HG02852 (cell line): ENCODE measurements around the gene OR4F15.
"Not testable (repeated sequence)": the region's sequence is repeated elsewhere in the genome, so short reads cannot be mapped to it uniquely, and the experiment has no call there.

Source experiments
- ATAC-seq: cut with Tn5 transposase; IDR thresholded peaks from one replicate; pipeline ENCODE4 v1.9.1; 2021; ENCODE audit warnings: mild to moderate bottlenecking, moderate library complexity; ENCODE audit not compliant: unreplicated experiment

Gene OR4F15

DNA sequence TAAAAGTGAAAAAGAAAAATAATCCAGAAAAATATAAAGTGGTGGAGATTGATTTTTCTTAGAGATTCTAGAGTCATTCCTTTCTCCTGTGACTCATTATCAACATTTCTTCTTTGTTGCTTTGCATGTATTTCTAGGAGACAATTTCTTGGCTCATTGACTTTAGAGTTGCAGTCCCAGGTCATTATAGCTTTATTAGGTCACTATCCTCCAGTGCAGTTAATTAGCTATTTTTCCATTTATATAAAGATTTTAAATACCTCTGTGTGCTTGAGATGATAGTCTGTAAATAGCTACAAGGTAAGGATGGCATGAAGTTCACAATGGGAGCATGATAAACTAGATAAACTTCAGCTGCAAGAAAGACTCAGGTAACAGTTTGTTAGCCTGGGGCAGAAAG is at the start of gene OR4F15:
Gene OR4F15 (plus strand): TSS at position 301 of the 400 bp plus-strand sequence. CDS start 5,985 bp downstream, outside the sequence.
- ATAC-seq, result no peak

DNA sequence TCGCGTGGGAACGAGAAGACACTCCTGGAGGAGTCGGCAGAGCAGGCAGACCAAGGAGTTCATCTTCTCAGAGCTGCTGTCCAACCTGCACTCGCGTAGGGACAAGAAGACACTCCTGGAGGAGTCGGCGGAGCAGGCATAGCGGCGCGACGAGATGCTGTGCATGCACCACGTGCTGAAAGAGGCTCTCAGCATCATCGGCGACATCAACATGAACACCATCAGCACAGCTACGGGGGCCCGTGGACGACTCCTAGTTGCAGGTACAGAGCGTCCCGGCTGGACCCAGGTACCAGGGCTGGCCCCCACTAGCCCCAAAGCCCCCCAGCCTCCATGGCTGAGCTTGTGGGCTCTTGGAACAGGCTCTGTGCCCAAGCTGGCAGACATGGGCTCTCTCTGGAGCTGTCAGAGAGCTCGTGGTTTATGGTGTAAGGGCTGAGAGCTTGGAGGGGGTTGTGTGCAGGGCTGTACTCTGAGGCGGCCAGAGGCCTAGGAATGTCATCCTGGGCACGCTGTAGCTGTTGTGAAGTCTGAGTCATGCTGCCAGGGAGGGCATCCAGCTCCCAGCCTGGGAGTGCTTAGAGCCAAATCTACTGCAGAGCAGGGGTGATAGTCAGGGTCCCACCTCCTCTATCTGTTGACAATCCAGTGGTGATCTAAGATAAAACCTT is 47.2 kb upstream of the OR4F15 start:
- not testable (repeated sequence) for ATAC-seq

- not testable (repeated sequence) for ATAC-seq
Measured at GRCh38 chr15:101765340-101765671, 46.7 kb upstream of the OR4F15 start.

DNA sequence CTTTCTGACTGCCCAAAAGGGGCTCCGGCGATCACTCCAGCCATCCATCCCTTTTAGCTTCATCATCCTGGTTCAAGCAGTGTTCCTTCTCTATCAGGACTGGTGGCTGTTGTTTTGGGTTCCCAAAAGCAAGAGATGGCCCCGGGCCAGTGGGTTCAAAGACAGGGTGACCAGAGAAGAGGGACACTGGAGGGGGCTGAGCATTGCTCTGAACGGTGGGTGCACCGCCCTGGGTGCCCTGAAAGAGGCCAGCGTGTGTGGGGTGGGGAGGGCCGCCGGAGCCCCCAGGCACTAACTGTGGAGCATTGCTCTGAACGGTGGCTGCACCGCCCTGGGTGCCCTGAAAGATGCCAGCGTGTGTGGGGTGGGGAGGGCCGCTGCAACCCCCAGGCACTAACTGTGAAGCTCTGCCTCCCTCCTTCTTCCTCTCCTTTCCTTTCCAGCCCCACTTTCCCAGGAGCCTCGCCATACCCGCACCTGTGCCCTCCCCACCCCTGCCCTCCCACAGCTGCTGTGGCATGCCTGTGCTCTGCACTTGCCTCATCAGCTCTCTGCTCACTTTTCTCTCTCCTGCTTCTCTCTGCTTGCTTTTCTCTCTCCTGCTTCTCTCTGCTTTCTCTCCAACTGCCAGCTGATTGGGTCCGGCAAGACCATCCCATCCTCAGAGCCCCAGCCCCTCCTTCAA is 46.1 kb upstream of the OR4F15 start:
- no peak for ATAC-seq

DNA sequence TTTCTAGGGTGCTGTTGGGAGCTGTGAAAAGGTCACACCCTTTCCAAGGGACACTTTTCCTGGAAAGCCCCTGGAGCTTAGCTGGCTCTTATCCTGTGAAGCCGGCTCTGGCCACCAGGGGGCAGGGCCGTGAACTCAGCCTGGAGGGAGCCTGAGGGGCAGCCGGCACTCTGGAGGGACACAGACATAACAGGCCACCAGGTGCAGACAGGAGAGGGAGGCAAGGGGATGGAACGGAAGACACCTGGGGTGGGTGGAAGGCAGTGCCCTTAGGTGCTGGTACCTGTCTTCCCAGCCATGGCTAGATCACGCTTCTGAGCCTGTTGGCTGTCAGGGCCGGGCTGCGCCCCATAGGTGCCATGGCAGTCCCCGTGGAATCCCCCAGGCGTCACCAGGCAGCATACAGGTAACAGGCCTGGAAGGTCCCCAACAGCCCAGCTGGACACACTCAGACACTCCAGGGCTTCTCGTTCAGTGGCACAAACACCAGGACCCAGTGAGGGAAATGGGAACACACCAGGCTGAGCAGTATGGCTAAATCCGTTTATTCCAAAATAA is 44.8 kb upstream of the OR4F15 start:
- ATAC-seq, result not testable (repeated sequence)

- no peak for ATAC-seq
Measured at GRCh38 chr15:101772921-101773320, 39.1 kb upstream of the OR4F15 start.

- ATAC-seq, result no peak
Measured at GRCh38 chr15:101773496-101774100, 38.4 kb upstream of the OR4F15 start.

DNA sequence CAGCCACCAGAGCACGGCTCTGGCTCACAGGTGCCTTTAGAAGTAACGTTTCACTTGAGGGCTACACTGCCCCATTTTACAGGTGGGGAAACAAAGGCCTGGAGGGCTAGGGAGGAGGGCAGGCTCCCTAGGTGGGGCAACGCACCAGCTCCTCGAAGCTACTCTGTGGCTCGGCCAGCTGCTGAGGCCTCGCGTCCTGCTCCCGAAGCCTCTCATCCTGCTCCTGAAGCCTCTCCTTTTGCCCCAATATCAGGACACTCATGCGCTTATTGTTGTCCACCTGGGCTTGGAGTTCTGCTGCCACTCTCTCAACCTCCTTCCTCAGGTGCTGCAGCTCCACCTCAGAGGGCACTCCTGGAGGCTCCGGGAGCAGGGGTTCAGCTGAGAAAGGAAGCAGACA is 36.9 kb upstream of the OR4F15 start:
- ATAC-seq, result no peak

GRCh38 chr15:101778576-101778975 is 33.4 kb upstream of the OR4F15 start:
- not testable (repeated sequence) for ATAC-seq

- ATAC-seq, result not testable (repeated sequence)
Measured at GRCh38 chr15:101780225-101780624, 31.8 kb upstream of the OR4F15 start.

DNA sequence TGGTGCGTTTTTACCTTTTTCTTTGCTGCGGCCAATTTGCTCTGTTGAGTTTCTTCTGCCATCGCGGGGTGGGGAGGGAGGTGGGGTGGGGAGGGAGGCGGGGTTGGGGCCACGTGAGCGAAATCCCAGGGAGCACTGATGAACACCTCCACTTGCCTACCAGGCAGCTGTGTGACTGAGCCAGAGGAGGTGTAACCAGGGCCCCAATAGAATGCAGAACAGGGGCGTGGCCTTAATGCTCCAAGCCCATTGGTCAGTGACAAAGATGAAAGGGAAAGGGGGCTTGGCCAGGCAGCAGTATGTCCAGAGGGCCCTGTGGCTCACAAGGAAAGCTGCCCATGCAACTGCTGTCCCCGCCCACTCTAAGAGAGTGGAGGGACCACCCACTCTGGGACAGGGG is 30.1 kb upstream of the OR4F15 start:
- no peak for ATAC-seq

DNA sequence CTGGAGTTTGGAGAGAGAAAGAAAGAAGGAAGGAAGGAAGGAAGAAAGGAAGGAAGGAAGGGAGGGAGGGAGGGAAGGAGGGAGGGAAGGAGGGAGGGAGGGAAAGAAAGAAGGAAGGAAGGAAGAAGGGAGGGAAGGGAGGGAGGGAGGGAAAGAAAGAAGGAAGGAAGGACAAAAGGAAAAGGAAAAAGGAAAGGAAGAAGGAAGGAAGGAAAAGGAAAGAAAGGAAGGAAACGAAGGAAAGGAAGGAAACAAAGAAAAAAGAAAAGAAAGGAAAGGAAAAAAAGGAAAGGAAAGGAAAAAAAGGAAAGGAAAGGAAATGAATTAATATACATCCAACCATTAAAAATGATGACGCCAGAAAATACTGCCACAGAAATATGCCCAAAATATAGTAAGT is 27.4 kb upstream of the OR4F15 start:
- no peak for ATAC-seq

GRCh38 chr15:101786422-101786821 is 25.6 kb upstream of the OR4F15 start:
- not testable (repeated sequence) for ATAC-seq

- not testable (repeated sequence) for ATAC-seq
Measured at GRCh38 chr15:101788001-101788400, 24.0 kb upstream of the OR4F15 start.

DNA sequence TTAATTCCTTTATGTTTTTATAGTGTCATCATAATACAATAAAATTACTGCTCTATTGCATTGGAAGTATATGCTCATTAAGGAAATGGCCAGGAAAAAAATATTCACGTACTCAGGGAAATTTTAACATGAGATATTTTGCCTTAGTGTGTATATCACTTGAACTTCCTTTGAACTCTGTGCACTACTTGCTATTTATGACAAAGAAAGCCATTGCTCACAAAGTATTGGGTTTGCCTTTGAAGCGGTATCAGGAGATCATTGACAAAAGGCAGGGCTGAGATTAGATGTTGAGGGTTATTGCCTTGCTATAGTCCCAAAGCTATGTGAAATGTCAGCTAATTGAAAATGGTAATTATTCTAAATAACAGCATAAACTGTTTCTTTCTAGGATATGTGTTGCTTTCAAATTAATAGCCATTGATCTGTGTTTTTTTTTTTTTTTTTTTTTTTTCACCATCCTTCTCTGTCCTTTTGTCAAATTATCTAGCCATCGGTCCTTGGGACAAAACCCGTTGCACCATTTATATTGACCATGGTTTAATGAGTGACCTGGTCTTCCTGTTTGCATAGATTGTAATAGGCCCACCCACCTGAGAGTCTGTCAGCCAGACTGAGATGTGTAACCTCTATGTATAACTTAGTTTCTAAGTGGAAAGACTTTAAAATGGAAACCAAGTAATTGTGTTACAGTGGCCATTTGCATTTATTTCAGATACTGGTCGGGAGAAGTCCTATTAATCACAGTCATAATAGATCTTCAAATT is 23.3 kb upstream of the OR4F15 start:
- not testable (repeated sequence) for ATAC-seq

DNA sequence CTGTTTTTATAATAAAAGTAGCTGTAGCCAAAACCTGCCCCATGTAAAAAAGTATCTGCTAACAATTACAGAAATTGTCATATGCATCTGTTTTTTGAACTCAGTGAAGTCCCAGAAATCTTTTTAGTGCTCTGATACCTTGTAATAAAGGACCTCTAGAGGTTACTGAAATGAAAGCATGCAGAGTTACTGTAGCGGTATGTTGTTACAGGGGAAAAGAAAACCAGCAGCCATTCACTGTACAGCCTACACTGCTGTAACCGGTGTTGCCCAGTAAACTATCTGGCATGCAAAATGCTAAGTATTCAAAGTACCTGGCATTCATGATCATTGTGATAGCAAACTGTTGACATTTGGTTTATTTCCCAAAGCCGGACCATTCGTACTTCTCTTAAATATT is 21.3 kb upstream of the OR4F15 start:
- ATAC-seq, result not testable (repeated sequence)

- ATAC-seq, result not testable (repeated sequence)
Measured at GRCh38 chr15:101793981-101794380, 18.0 kb upstream of the OR4F15 start.

GRCh38 chr15:101795455-101795854 is 16.5 kb upstream of the OR4F15 start:
- ATAC-seq, result no peak

DNA sequence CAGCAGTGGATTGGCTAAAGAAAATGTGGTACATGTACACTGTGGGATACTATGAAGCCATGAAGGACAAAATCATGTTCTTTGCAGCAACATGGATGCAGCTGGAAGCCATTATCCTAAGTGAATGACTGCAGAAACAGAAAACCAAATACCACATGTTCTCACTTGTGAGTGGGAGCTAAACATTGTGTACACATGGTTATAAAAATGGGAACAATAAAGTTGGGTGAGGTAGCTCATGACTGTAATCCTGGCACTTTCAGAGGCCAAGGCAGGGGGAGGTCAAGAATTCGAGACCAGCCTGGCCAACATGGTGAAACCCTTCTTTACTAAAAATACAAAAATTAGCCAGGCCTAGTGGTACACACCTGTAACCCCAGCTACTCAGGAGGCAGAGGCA is 12.3 kb upstream of the OR4F15 start:
- ATAC-seq, result no peak

DNA sequence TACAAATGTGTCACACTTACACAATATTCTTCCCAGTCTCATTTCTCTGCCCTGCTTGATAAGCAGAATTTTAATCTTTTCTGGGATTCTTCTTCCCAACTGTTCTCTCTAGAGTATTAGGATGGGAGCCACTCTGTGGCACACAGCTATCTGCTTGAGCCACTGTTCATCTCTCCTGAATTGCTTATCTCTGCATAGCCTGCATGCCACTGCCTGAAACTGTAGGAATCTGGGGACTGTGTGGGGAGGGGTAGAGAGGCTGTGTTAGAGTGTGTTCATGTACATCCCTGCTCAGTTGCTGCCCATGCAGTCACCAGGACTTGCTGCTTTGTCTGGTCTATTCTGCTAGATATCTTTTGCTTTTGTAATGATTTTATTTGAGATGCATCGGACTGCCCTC is 11.0 kb upstream of the OR4F15 start:
- no peak for ATAC-seq

GRCh38 chr15:101803209-101803608 is 8.8 kb upstream of the OR4F15 start, which contains the start of gene OR4F6:
OR4F6 (plus strand) TSS chr15:101803509; CDS start chr15:101805720, 2,211 bp downstream.
- no peak for ATAC-seq
